Adrenal gland (tissue), 12 donors: Measurements from ENCODE around the gene IL12RB2. TPM values are rescaled to one million over a fixed set of nuclear protein-coding genes. Genes with fewer than 3 reads are reported as not detected.

Experiments
- DNase-seq, 7 donors: peaks; one replicate each; pipeline ENCODE4 v3.0.0-alpha.2; 2019 to 2020
- H3K27ac ChIP-seq, 5 donors: fragments of 200-600 bp; sonication (generic) in 4 of 5; 1 replicate in 3 of 5; 2 replicates in 2 of 5; pipeline versions ENCODE4 v1.5.1 to v1.8.0; 2016 to 2020; ENCODE audit warnings: mild to moderate bottlenecking in 1 of 5
- H3K27me3 ChIP-seq: fragments of 200-600 bp; 2 replicates; pipeline ENCODE4 v1.8.0; 2021
- H3K36me3 ChIP-seq, 2 donors: fragments of 200-600 bp; replicated peaks in 1 of 2; 1 replicate in 1 of 2; 2 replicates in 1 of 2; pipeline versions ENCODE4 v1.5.1 to v1.8.0; 2018 to 2022
- H3K4me1 ChIP-seq, 2 donors: fragments of 200-600 bp; replicated peaks in 1 of 2; 1 replicate in 1 of 2; 2 replicates in 1 of 2; pipeline versions ENCODE4 v1.5.1 to v1.8.0; 2018 to 2021
- H3K4me3 ChIP-seq, 4 donors: fragments of 200-600 bp; sonication (generic) in 3 of 4; one replicate each; pipeline ENCODE4 v1.5.1; 2016 to 2018
- H3K9me3 ChIP-seq, 3 donors: fragments of 200-600 bp; sonication (generic) in 1 of 3; replicated peaks in 1 of 3; 1 replicate in 2 of 3; 2 replicates in 1 of 3; pipeline versions ENCODE4 v1.5.1 to v1.8.0; 2016 to 2021
- CTCF ChIP-seq, 6 experiments: fragments of 450-650 bp in 4 of 6; fragments of 200-600 bp in 2 of 6; sonication (generic) in 1 of 6; IDR thresholded peaks; 1 replicate in 5 of 6; 2 replicates in 1 of 6; pipeline versions ENCODE4 v1.5.1 to v1.8.0; 2016 to 2021; ENCODE audit warnings: antibody characterized with exemption in 6 of 6, mild to moderate bottlenecking in 2 of 6, moderate library complexity in 1 of 6
- POLR2A ChIP-seq, 2 donors: fragments of 450-650 bp; IDR thresholded peaks; one replicate each; pipeline ENCODE4 v1.6.1; 2017; ENCODE audit warnings: antibody characterized with exemption in 2 of 2, mild to moderate bottlenecking in 2 of 2, moderate library complexity in 1 of 2
- WGBS, 4 donors: extraction: QIAGEN DNeasy Blood & Tissue Kit in 2 of 4; methylation state at CpG; one replicate each; pipeline versions ENCODE4 v1.1.5 to v1.1.7; 2013 to 2017; 5-methylcytosine and 5-hydroxymethylcytosine counted together
- intact Hi-C, 2 donors: fragments of 100-400 bp; cut with DNase I; formaldehyde crosslinking; loops; one replicate each; pipeline versions ENCODE4 v1.14.1 to v1.15.0; 2022 to 2023
- polyA plus RNA-seq, 3 donors: library from polyadenylated mRNA; stranded (reverse); fragments of 200-250 nt in 2 of 3; fragments of 350-450 nt in 1 of 3; fragmentation: Illumina TruSeq in 1 of 3; extraction: RNeasy Lipid Tissue Mini Kit (QIAGEN cat#74804) in 1 of 3; gene quantifications; one replicate each; pipeline ENCODE4 v1.2.3, GENCODE V29; 2013 to 2014
- total RNA-seq, 9 donors: library from RNA; depleted of rRNA in 4 of 9; stranded (reverse); fragments of >200 nt in 4 of 9; fragments of 120-200 nt in 1 of 9; fragmentation: NEBNext Ultra II Directional in 1 of 9; extraction: Animal tissue kit (Norgen Biotek cat#: 25700) in 1 of 9; gene quantifications; one replicate each; pipeline versions ENCODE4 v1.1.0 to v1.2.4, GENCODE V29; 2013 to 2023
- donor health status: healthy with polysubstance abuse.
- donor health status: Bipolar disorder and iron deficiency.
- donor health status: DM: yes; HTN: yes; CAD: no.
- donor health status: DM: no; HTN: no; CAD: no.
- donor health status: DM: no; HTN: no; CAD: no.
- donor health status: DM: yes; HTN: yes; CAD: no.

Gene IL12RB2
- total and polyA plus RNA-seq, 12 donors, result 0.24 to 2.6 (median 0.55) TPM; not detected in 2

DNA sequence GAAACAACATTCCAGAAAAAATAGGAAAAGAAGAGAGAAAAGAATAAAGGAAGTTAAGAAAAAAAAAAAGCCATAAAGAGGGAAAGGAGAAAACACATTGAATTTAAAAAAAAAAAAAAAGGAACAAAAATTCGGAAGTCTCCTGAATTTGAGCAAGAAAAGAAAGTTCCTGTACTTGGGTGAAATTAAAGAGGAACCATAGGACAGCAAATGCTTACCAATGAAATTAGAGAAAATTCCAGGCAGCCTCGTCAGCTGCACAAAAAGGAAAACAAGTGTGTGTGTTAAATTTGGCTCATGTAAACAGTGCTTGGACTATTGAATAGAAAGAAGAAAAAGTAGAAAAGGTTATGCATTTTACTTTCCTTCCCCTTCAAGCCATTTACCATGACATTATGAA lies 4.9 kb downstream of the IL12RB2 start:
- H3K27ac ChIP-seq, result no peak overlapping the region
- WGBS, 4 donors, result 65 to 77% (median 72%) methylated on average over 2 of the region's 2 CpGs
- H3K36me3 ChIP-seq, result no peaks in the 10 kb centered on the region
- no peaks in the 10 kb centered on the region for H3K9me3 ChIP-seq
- no peak for TF ChIP-seq POLR2A (IDR thresholded peaks at IDR 0.05)
- no peak for TF ChIP-seq CTCF (IDR thresholded peaks at IDR 0.05)
- H3K4me1 ChIP-seq, result peaks cover 0 to 5% of the 10 kb centered on the region in 2 donors
- intact Hi-C loops, result no loop called here
- no peak for DNase-seq
- no peak overlapping the region for H3K4me3 ChIP-seq
- H3K27me3 ChIP-seq, result peaks cover 16% of the 10 kb centered on the region

- Histone ChIP-seq H3K4me1 (no peaks in the 10 kb centered on the region), H3K4me3 (no peak overlapping the region), H3K9me3 (no peaks in the 10 kb centered on the region), H3K27me3 (peaks cover under 1% of the 10 kb centered on the region), H3K36me3 (no peaks in the 10 kb centered on the region), H3K27ac (no peak overlapping the region)
- DNase-seq, result no peak
- no peak for TF ChIP-seq POLR2A (IDR thresholded peaks at IDR 0.05)
- no peak for TF ChIP-seq CTCF (IDR thresholded peaks at IDR 0.05)
- WGBS, 4 donors, result 72 to 80% (median 77%) methylated on average over 8 of the region's 8 CpGs
- intact Hi-C loops, result no loop called here
These were observed 6.4 kb downstream of the IL12RB2 start for GRCh38 chr1:67313934-67314671.

- 17 to 27% (median 23%) methylated on average over 5 of the region's 5 CpGs for WGBS, 4 donors
- H3K9me3 ChIP-seq, result no peaks in the 10 kb centered on the region
- no peak overlapping the region for H3K4me3 ChIP-seq
- H3K27ac ChIP-seq, result no peak overlapping the region
- H3K4me1 ChIP-seq, result no peaks in the 10 kb centered on the region
- no peak for DNase-seq
- no peak for TF ChIP-seq CTCF (IDR thresholded peaks at IDR 0.05)
- TF ChIP-seq POLR2A (IDR thresholded peaks at IDR 0.05), result no peak
- intact Hi-C loops, result no loop called here
- no peaks in the 10 kb centered on the region for H3K27me3 ChIP-seq
- H3K36me3 ChIP-seq, result no peaks in the 10 kb centered on the region
These were observed 7.0 kb downstream of the IL12RB2 start for GRCh38 chr1:67314696-67315095.

GRCh38 chr1:67316180-67316902 lies 8.7 kb downstream of the IL12RB2 start:
- TF ChIP-seq POLR2A (IDR thresholded peaks at IDR 0.05) (no peak), CTCF (IDR thresholded peaks at IDR 0.05) (no peak)
- Histone ChIP-seq H3K27ac (no peak overlapping the region), H3K27me3 (no peaks in the 10 kb centered on the region), H3K4me1 (no peaks in the 10 kb centered on the region), H3K9me3 (no peaks in the 10 kb centered on the region), H3K4me3 (no peak overlapping the region), H3K36me3 (no peaks in the 10 kb centered on the region)
- intact Hi-C loops, result no loop called here
- WGBS, 4 donors, result 68 to 73% (median 73%) methylated on average over 8 of the region's 8 CpGs
- DNase-seq, result peak in 1 of 7 donors; percentile 22
